ENCODE measurements around the gene SLC12A8.

Gene SLC12A8

DNA sequence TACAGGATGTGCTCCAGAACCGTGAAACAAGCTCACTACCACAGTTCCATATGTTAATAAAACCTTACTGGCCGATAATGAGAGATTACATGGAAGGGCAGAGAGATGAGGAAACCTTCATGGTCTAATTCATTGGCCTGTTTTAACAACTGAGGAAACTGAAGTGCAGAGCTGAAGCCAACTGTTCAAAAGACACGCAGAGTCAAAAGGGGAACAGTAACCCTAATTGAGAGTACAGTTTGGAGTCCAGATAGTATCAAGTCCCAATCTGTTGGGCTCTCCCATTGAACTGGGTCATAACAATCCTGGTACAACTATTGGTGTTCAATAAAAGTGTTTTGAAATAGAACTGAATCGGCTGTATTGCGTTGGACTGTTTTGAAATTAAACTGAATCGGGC, 69.6 kb downstream of the SLC12A8 start:
- Histone ChIP-seq H3K27me3 (ENCODE audit: control insufficient read depth in 5 of 5, insufficient read depth in 4 of 5, low read length in 5 of 5) (peaks cover 0 to 5% (median 0%) of the 10 kb centered on the region in 5 donors), H3K9me3 (ENCODE audit: control insufficient read depth in 5 of 5, low read length in 5 of 5) (no peaks in the 10 kb centered on the region), H3K36me3 (ENCODE audit: control insufficient read depth in 5 of 5, insufficient read depth in 5 of 5, low read length in 5 of 5) (no peaks in the 10 kb centered on the region), H3K4me3 (ENCODE audit: low read depth in 1 of 5, low read length in 5 of 5) (no peak overlapping the region), H3K9ac (ENCODE audit: low read length in 5 of 5) (no peak overlapping the region), H3K27ac (ENCODE audit: low read depth, low read length) (no peak overlapping the region), H3K4me1 (ENCODE audit: control insufficient read depth in 5 of 5, insufficient read depth in 5 of 5, low read length in 5 of 5) (peaks cover 9 to 70% (median 61%) of the 10 kb centered on the region in 5 donors)

DNA sequence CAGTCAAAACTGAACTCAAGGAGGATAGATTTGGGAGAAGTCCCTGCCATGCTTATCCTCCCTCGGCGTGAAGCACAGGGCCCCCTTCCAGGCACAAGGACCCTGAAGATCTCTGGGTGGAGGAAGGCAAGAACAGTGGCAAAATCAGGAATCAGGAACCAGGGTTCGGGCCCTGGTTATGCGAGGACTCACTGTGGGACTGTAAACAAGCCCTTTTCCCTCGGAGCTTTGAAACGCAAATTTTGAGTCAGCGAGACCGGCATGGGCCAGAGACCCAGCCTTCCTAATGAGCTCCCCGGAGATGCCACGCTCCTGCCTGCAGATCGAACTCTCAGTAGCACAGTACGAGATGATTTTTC, 70.1 kb downstream of the SLC12A8 start:
- Histone ChIP-seq H3K9ac (ENCODE audit: low read length in 5 of 5) (peak overlapping the region in 3 of 5 donors; percentile 15 to 49 (median 38)), H3K9me3 (ENCODE audit: control insufficient read depth in 5 of 5, low read length in 5 of 5) (no peaks in the 10 kb centered on the region), H3K36me3 (ENCODE audit: control insufficient read depth in 5 of 5, insufficient read depth in 5 of 5, low read length in 5 of 5) (no peaks in the 10 kb centered on the region), H3K27ac (ENCODE audit: low read depth, low read length) (no peak overlapping the region), H3K27me3 (ENCODE audit: control insufficient read depth in 5 of 5, insufficient read depth in 4 of 5, low read length in 5 of 5) (peaks cover 0 to 8% (median 0%) of the 10 kb centered on the region in 5 donors), H3K4me3 (ENCODE audit: low read depth in 1 of 5, low read length in 5 of 5) (peak overlapping the region; percentile 24 to 58 (median 51)), H3K4me1 (ENCODE audit: control insufficient read depth in 5 of 5, insufficient read depth in 5 of 5, low read length in 5 of 5) (peaks cover 13 to 69% (median 61%) of the 10 kb centered on the region in 5 donors)

DNA sequence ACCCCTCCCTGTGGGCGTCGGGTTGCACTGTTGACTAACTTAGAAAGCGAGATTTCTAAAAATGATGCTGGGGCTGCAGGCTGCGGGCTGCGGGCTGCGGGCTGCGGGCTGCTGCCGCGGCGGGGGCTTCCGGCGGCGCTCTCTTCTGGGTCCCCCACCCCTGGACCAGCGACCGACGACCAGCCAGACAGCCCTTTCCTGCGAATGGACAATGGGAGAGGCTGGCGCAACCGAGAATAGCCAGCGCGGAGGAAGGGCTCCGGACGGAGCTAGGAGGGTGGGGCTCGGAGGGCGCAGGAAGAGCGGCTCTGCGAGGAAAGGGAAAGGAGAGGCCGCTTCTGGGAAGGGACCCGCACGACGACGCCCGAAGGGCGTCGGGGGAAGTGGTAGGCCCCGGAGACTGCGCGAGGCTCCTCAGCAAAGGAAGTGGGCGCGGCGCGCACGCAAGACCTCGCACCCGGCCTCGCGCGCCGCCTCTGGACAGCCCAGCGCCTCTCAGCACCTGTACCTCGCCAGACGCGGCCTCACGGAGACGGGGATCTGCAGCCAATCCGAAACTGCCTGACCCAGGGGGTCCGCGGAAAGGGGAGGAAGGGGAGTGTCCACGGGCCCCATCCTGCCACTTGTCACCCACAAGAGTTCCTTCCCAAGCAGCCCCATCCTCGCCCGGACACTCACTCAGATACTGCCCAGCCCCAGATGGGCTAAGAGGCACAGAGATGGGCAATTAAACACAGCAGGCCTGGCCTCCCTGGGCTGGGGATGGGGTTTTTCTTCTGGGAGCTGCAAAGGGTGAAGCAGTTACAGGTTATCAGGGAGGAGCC, 70.7 kb downstream of the SLC12A8 start:
- H3K4me1 ChIP-seq (ENCODE audit: control insufficient read depth in 5 of 5, insufficient read depth in 5 of 5, low read length in 5 of 5) = peaks cover 15 to 69% (median 62%) of the 10 kb centered on the region in 5 donors

DNA sequence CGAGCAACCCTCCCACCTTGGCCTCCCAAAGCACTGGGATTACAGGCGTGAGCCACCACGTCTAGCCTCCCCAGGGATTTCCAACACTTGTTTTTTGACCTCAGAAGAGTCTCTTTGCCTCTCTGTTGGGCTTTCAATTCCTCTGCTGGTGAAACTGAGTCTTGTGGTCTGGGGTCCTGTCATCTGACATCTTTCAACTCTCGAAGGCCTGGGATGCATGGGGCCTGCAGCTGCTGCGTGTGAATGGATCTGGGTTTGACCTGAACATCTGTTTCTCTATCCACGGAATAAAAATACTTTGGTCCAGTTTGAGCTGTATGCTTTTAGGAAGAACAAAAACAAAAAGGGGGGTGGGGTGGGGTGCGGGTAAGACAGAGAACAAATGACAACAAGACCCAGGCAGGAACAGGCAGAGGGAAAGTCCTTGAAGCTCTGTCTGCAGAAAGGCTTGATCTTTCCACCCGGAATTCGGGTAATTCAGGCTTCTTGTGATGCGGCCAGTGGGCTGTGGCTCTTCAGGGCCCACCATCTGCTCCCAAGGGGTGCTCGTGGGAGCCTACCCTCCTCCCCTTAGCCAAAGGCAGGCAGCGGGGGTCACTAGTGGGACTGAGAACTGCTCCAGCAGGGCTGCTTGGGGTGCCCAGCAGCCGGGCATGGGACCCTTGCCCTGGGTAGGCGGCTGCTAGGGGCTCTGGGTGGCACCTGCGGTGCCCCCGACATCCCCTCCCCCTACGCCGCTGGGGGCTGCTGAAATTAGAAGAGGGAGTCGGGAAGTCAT, 71.5 kb downstream of the SLC12A8 start:
- H3K9ac ChIP-seq (ENCODE audit: low read length in 5 of 5) = peak overlapping the region in 1 of 5 donors; percentile 49
- H3K27ac ChIP-seq (ENCODE audit: low read depth, low read length) = peak overlapping the region; percentile 37
- no peaks in the 10 kb centered on the region for H3K9me3 ChIP-seq (ENCODE audit: control insufficient read depth in 5 of 5, low read length in 5 of 5)
- H3K4me3 ChIP-seq (ENCODE audit: low read depth in 1 of 5, low read length in 5 of 5) = peak overlapping the region in 3 of 5 donors; percentile 51 to 58 (median 57)
- H3K36me3 ChIP-seq (ENCODE audit: control insufficient read depth in 5 of 5, insufficient read depth in 5 of 5, low read length in 5 of 5) = no peaks in the 10 kb centered on the region
- H3K4me1 ChIP-seq (ENCODE audit: control insufficient read depth in 5 of 5, insufficient read depth in 5 of 5, low read length in 5 of 5) = peaks cover 15 to 71% (median 58%) of the 10 kb centered on the region in 5 donors
- peaks cover 0 to 8% (median 0%) of the 10 kb centered on the region in 5 donors for H3K27me3 ChIP-seq (ENCODE audit: control insufficient read depth in 5 of 5, insufficient read depth in 4 of 5, low read length in 5 of 5)

More for the DNA sequence above, 70.7 kb downstream of the SLC12A8 start:
- H3K27ac ChIP-seq (ENCODE audit: low read depth, low read length) = peak overlapping the region; percentile 37
- no peaks in the 10 kb centered on the region for H3K9me3 ChIP-seq (ENCODE audit: control insufficient read depth in 5 of 5, low read length in 5 of 5)
- H3K4me3 ChIP-seq (ENCODE audit: low read depth in 1 of 5, low read length in 5 of 5) = peak overlapping the region; percentile 24 to 58 (median 51)
- peaks cover 0 to 8% (median 0%) of the 10 kb centered on the region in 5 donors for H3K27me3 ChIP-seq (ENCODE audit: control insufficient read depth in 5 of 5, insufficient read depth in 4 of 5, low read length in 5 of 5)
- H3K9ac ChIP-seq (ENCODE audit: low read length in 5 of 5) = peak overlapping the region in 3 of 5 donors; percentile 15 to 49 (median 38)
- H3K36me3 ChIP-seq (ENCODE audit: control insufficient read depth in 5 of 5, insufficient read depth in 5 of 5, low read length in 5 of 5) = no peaks in the 10 kb centered on the region

DNA sequence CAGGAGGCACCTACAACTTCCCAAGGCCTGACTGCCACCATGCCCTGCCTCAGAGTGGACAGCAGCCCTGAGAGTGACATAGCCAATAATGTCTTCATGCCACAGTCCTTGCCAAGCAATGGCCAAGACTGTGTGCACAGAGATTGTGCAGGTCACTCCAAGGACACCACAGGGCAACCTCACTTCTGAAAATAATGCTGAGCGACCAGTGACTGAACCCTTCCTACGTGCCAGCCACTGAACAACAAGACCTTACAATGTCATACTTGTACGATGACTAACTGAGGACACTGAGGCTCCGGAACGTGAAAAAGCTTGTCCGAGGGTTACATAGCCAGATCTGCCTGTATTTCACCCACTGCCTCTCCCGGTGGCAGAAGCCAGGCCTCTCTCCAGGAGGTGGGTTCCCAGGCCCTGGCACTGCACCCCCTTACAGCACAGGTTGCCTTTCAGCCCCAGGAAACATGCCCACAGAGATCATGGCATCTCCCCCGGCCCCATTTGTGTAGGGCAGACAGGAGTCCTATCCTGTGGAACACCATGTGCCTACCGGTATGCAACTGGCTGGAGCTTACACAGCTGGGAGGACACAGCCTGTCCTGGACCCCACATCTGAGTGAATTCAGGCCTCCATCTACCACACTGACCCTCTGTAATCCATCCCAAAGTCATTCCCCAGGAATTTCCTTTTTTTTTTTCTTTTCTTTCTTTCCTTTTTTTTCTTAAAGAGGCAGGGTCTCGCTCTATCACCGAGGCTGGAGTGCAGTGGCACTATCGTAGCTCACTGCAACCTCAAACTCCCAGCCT, 72.3 kb downstream of the SLC12A8 start:
- Histone ChIP-seq H3K9ac (ENCODE audit: low read length in 5 of 5) (no peak overlapping the region), H3K36me3 (ENCODE audit: control insufficient read depth in 5 of 5, insufficient read depth in 5 of 5, low read length in 5 of 5) (no peaks in the 10 kb centered on the region), H3K4me3 (ENCODE audit: low read depth in 1 of 5, low read length in 5 of 5) (no peak overlapping the region), H3K9me3 (ENCODE audit: control insufficient read depth in 5 of 5, low read length in 5 of 5) (no peaks in the 10 kb centered on the region), H3K4me1 (ENCODE audit: control insufficient read depth in 5 of 5, insufficient read depth in 5 of 5, low read length in 5 of 5) (peaks cover 15 to 71% (median 58%) of the 10 kb centered on the region in 5 donors), H3K27me3 (ENCODE audit: control insufficient read depth in 5 of 5, insufficient read depth in 4 of 5, low read length in 5 of 5) (peaks cover 0 to 8% (median 0%) of the 10 kb centered on the region in 5 donors), H3K27ac (ENCODE audit: low read depth, low read length) (no peak overlapping the region)

DNA sequence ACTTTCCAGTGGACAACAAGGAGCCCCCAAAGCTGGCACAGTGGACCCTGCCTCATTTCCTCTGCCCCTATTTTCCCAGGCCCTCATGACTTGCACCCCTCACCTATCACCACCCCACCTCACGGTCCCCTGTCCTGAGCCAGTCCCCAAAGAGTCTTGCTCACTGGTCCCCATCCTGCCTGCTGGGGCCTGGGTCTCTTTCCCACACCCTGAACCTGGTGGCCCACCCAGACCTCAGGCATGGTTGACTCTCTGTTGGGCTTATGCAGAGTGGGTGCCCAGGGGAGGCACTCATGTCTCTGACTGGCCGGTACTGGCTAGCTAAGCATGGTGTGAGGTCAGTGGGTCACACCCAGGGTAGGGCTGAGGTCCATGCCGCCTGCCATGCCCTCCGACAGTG, 73.2 kb downstream of the SLC12A8 start:
- H3K27ac ChIP-seq (ENCODE audit: low read depth, low read length) = no peak overlapping the region
- H3K36me3 ChIP-seq (ENCODE audit: control insufficient read depth in 5 of 5, insufficient read depth in 5 of 5, low read length in 5 of 5) = no peaks in the 10 kb centered on the region
- H3K9ac ChIP-seq (ENCODE audit: low read length in 5 of 5) = no peak overlapping the region
- H3K4me1 ChIP-seq (ENCODE audit: control insufficient read depth in 5 of 5, insufficient read depth in 5 of 5, low read length in 5 of 5) = peaks cover 12 to 65% (median 50%) of the 10 kb centered on the region in 5 donors
- peaks cover 0 to 8% (median 0%) of the 10 kb centered on the region in 5 donors for H3K27me3 ChIP-seq (ENCODE audit: control insufficient read depth in 5 of 5, insufficient read depth in 4 of 5, low read length in 5 of 5)
- no peak overlapping the region for H3K4me3 ChIP-seq (ENCODE audit: low read depth in 1 of 5, low read length in 5 of 5)
- H3K9me3 ChIP-seq (ENCODE audit: control insufficient read depth in 5 of 5, low read length in 5 of 5) = no peaks in the 10 kb centered on the region

DNA sequence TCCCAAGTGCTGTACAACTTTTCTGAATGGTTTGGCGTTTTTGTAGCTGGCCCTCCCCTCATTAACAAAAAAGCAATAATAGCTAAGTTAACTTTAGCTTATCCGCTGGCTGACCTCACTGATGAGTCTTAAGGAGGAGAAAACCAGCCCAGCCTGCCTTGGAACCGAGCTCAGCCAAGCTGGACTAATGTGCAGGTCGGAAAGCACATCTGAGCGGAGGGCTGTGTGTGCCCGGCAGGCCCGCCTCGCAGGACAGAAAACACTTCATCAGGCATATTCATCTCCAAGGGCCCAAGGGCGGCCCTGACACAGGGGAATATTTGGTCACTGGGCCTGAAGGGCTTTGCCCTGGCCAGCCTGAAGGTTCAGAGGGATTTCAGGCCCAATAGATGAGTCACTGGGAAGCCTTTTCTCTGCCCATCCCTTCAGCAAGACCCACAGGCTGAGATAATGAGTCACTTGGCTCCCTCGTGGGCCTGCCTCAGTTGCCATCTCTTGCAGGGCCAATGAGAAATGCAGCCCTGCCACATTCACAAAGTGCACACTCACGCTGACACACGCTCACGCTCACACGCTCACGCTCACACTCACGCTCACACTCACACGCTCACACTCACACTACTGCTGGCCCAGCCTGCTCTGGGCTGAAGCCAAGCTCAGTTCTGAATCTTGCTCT, 75.1 kb downstream of the SLC12A8 start:
- peak overlapping the region in 1 of 5 donors; percentile 35 for H3K4me3 ChIP-seq (ENCODE audit: low read depth in 1 of 5, low read length in 5 of 5)
- H3K36me3 ChIP-seq (ENCODE audit: control insufficient read depth in 5 of 5, insufficient read depth in 5 of 5, low read length in 5 of 5) = no peaks in the 10 kb centered on the region
- peak overlapping the region in 1 of 5 donors; percentile 38 for H3K9ac ChIP-seq (ENCODE audit: low read length in 5 of 5)
- H3K27ac ChIP-seq (ENCODE audit: low read depth, low read length) = peak overlapping the region; percentile 50
- H3K27me3 ChIP-seq (ENCODE audit: control insufficient read depth in 5 of 5, insufficient read depth in 4 of 5, low read length in 5 of 5) = peaks cover 0 to 6% (median 0%) of the 10 kb centered on the region in 5 donors
- peaks cover 6 to 54% (median 38%) of the 10 kb centered on the region in 5 donors for H3K4me1 ChIP-seq (ENCODE audit: control insufficient read depth in 5 of 5, insufficient read depth in 5 of 5, low read length in 5 of 5)
- H3K9me3 ChIP-seq (ENCODE audit: control insufficient read depth in 5 of 5, low read length in 5 of 5) = no peaks in the 10 kb centered on the region

DNA sequence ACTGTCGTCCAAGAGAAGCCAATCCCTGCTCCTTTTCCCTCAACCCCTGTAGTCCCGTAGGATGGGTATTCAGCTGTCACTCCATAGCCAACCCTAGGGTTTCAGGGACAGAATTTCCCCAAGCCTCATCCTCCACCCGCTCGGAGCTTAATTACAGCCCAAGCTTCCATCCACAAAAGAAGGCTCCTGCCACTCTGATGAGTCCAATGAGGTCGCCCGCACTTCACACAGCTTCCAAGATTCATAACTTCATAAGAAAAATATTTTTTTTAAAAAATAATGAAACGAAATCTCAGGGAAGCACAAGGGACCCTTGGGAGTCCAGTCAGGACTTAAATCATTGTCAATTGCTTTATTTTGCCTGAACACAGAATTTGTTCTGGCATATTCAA, 75.6 kb downstream of the SLC12A8 start:
- no peaks in the 10 kb centered on the region for H3K36me3 ChIP-seq (ENCODE audit: control insufficient read depth in 5 of 5, insufficient read depth in 5 of 5, low read length in 5 of 5)
- H3K4me3 ChIP-seq (ENCODE audit: low read depth in 1 of 5, low read length in 5 of 5) = no peak overlapping the region
- peaks cover 6 to 54% (median 33%) of the 10 kb centered on the region in 5 donors for H3K4me1 ChIP-seq (ENCODE audit: control insufficient read depth in 5 of 5, insufficient read depth in 5 of 5, low read length in 5 of 5)
- H3K9ac ChIP-seq (ENCODE audit: low read length in 5 of 5) = no peak overlapping the region
- H3K27ac ChIP-seq (ENCODE audit: low read depth, low read length) = peak overlapping the region; percentile 50
- peaks cover 0 to 6% (median 0%) of the 10 kb centered on the region in 5 donors for H3K27me3 ChIP-seq (ENCODE audit: control insufficient read depth in 5 of 5, insufficient read depth in 4 of 5, low read length in 5 of 5)
- H3K9me3 ChIP-seq (ENCODE audit: control insufficient read depth in 5 of 5, low read length in 5 of 5) = no peaks in the 10 kb centered on the region

DNA sequence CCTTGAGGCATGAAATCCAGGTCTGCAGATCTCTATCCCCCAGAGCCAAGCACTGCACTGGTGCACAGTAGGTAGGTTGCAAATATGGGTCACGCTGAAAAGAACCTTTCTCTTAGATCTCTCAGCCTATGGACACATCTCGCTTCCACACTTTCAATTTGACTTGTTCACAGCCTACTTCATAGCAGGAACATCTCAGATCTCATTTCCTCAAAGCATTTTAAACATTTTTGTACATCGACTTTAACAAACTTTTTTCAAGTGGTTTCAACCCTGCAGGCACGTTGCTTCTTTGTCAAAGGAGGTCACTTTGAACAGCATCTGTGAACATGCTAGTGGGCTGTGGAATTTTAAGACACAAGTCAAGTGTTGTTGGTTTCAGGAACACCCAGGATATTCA, 76.0 kb downstream of the SLC12A8 start:
- Histone ChIP-seq H3K27me3 (ENCODE audit: control insufficient read depth in 5 of 5, insufficient read depth in 4 of 5, low read length in 5 of 5) (peaks cover 0 to 6% (median 0%) of the 10 kb centered on the region in 5 donors), H3K9me3 (ENCODE audit: control insufficient read depth in 5 of 5, low read length in 5 of 5) (no peaks in the 10 kb centered on the region), H3K27ac (ENCODE audit: low read depth, low read length) (peak overlapping the region; percentile 50), H3K4me3 (ENCODE audit: low read depth in 1 of 5, low read length in 5 of 5) (no peak overlapping the region), H3K36me3 (ENCODE audit: control insufficient read depth in 5 of 5, insufficient read depth in 5 of 5, low read length in 5 of 5) (no peaks in the 10 kb centered on the region), H3K9ac (ENCODE audit: low read length in 5 of 5) (no peak overlapping the region), H3K4me1 (ENCODE audit: control insufficient read depth in 5 of 5, insufficient read depth in 5 of 5, low read length in 5 of 5) (peaks cover 6 to 53% (median 28%) of the 10 kb centered on the region in 5 donors)

All from subcutaneous abdominal adipose tissue (tissue), 5 donors.